Mesothelial cell of epicardium (in vitro differentiated cells): ENCODE data around the gene RSRC1. TPM values are rescaled to one million over a fixed set of nuclear protein-coding genes. Genes with fewer than 3 reads are reported as not detected.

Experiments
- DNase-seq, 2 experiments: peaks; one replicate each; pipeline ENCODE4 v3.0.0; 2021; ENCODE audit warnings: low spot score in 2 of 2; ENCODE audit not compliant: unreplicated experiment in 2 of 2
- H3K27ac Mint-ChIP-seq: 2 replicates; pipeline ENCODE4 v1.8.0; 2021; ENCODE audit warnings: mixed read lengths
- H3K27me3 Mint-ChIP-seq: 2 replicates; pipeline ENCODE4 v1.8.0; 2021; ENCODE audit warnings: low read depth, mixed read lengths
- H3K36me3 Mint-ChIP-seq: 2 replicates; pipeline ENCODE4 v1.8.0; 2021; ENCODE audit warnings: mixed read lengths
- H3K4me1 Mint-ChIP-seq: 2 replicates; pipeline ENCODE4 v1.8.0; 2021; ENCODE audit warnings: mixed read lengths
- H3K4me3 Mint-ChIP-seq: 2 replicates; pipeline ENCODE4 v1.8.0; 2021; ENCODE audit warnings: mild to moderate bottlenecking, moderate library complexity, mixed read lengths
- H3K9me3 Mint-ChIP-seq: 2 replicates; pipeline ENCODE4 v1.8.0; 2021; ENCODE audit warnings: mixed read lengths
- total RNA-seq: library from RNA; stranded (reverse); gene quantifications from 3 replicates; pipeline ENCODE4 v1.2.1, GENCODE V29; 2021
- TF ChIP-seq, protein P1 (sequence below): fragments of 200-600 bp; sonication (generic); IDR thresholded peaks from one replicate; pipeline ENCODE4 v1.5.0; 2021; ENCODE audit warnings: antibody characterized with exemption; ENCODE audit not compliant: unreplicated experiment

The RSRC1 gene
- total RNA-seq, 1 donor from 2014 or later = 34.9 TPM

DNA sequence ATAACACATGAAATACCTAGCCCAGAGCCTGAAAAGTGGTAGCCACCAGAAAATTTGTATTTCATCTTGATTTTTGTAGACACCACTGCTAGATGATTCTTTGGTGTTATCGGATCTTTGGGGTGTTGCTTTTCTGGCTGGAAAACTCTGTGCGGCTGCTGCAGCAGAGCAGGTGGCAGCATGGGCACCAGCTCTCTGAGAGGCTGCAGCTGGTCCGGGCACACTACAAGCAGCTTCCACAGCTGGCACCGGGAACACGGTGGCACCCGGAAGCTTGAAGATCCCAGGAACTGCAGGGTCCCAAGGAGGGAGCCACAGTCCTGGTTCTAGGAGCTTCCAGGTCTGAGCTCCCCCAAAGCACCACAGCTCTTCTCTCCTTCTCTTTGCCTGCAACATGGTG lies 249.4 kb downstream of the RSRC1 start:
- H3K9me3 Mint-ChIP-seq = no peaks in the 10 kb centered on the region
- TF ChIP-seq, protein P1, sequence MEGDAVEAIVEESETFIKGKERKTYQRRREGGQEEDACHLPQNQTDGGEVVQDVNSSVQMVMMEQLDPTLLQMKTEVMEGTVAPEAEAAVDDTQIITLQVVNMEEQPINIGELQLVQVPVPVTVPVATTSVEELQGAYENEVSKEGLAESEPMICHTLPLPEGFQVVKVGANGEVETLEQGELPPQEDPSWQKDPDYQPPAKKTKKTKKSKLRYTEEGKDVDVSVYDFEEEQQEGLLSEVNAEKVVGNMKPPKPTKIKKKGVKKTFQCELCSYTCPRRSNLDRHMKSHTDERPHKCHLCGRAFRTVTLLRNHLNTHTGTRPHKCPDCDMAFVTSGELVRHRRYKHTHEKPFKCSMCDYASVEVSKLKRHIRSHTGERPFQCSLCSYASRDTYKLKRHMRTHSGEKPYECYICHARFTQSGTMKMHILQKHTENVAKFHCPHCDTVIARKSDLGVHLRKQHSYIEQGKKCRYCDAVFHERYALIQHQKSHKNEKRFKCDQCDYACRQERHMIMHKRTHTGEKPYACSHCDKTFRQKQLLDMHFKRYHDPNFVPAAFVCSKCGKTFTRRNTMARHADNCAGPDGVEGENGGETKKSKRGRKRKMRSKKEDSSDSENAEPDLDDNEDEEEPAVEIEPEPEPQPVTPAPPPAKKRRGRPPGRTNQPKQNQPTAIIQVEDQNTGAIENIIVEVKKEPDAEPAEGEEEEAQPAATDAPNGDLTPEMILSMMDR = no peak
- H3K27ac Mint-ChIP-seq = no peak overlapping the region
- H3K27me3 Mint-ChIP-seq = no peaks in the 10 kb centered on the region
- H3K4me3 Mint-ChIP-seq = no peak overlapping the region
- H3K4me1 Mint-ChIP-seq = no peaks in the 10 kb centered on the region
- DNase-seq = no peak
- H3K36me3 Mint-ChIP-seq = no peaks in the 10 kb centered on the region

DNA sequence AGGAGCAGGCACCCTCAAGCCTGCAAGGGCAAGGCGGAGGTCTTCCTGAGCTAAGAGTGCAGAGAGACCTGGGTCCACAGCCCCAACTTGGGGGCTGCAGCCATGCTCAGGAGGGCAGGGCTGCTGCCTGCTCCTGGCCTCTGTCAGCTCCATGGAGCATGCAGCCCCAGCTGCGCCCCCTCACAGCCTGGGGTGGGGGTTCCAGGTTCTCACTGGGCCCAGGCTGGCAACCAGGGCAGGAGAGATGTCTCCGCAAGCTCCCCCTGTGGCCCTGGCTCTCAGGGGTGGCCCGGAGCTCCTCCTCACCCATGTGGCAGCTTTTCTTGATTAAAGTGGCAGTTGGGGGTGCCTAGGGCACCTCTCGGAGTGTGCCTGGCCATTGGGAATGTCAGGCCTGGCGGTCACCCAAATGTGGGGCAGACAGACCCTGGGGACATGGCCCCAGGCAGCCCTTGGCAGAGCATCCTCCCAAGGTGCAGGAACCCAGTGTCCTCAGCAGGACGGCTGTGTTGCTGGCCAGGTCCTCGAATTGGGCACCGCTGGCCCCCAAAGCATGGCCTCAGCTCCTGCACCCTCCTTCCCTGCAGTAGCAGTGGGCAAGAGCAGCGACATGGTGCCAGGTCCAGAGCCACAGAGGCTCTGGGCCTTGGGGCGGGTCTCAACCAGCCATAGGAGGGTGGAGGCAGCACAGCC lies 251.0 kb downstream of the RSRC1 start:
- Mint-ChIP-seq H3K27ac (no peak overlapping the region), H3K36me3 (peaks cover 4% of the 10 kb centered on the region), H3K9me3 (peaks cover 4% of the 10 kb centered on the region), H3K4me1 (no peaks in the 10 kb centered on the region), H3K27me3 (no peaks in the 10 kb centered on the region), H3K4me3 (no peak overlapping the region)
- DNase-seq = no peak
- TF ChIP-seq, protein P1 = no peak

- no peak overlapping the region for H3K4me3 Mint-ChIP-seq
- no peak overlapping the region for H3K27ac Mint-ChIP-seq
- DNase-seq = no peak
- H3K9me3 Mint-ChIP-seq = peaks cover 14% of the 10 kb centered on the region
- TF ChIP-seq, protein P1 = no peak
- H3K4me1 Mint-ChIP-seq = no peaks in the 10 kb centered on the region
- peaks cover 6% of the 10 kb centered on the region for H3K36me3 Mint-ChIP-seq
- H3K27me3 Mint-ChIP-seq = no peaks in the 10 kb centered on the region
Observed at GRCh38 chr3:158368271-158368670, 258.4 kb downstream of the RSRC1 start.

GRCh38 chr3:158369279-158369678 lies 259.4 kb downstream of the RSRC1 start:
- no peak overlapping the region for H3K4me3 Mint-ChIP-seq
- peaks cover 14% of the 10 kb centered on the region for H3K9me3 Mint-ChIP-seq
- H3K27ac Mint-ChIP-seq = no peak overlapping the region
- peaks cover 6% of the 10 kb centered on the region for H3K36me3 Mint-ChIP-seq
- no peaks in the 10 kb centered on the region for H3K27me3 Mint-ChIP-seq
- TF ChIP-seq, protein P1 = no peak
- no peak for DNase-seq
- H3K4me1 Mint-ChIP-seq = no peaks in the 10 kb centered on the region

DNA sequence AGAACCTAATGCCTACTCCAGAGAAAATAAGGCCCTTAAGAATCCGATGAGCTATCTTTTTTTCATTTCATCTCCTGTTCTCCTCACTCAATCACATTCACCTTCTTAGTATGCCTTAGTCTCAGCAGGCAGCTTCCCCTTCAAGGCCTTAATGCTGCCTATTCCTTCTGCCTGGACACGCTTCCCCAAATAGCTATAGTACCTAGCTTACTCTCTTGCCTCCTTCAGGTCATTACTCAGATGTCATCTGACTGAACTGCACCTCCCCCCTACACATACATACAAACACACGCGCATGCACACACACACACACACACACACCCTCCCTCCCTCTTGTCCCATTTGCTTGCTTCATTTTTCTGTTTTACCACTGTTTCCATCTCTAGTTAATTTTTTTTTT lies 269.6 kb downstream of the RSRC1 start:
- H3K4me3 Mint-ChIP-seq = no peak overlapping the region
- no peaks in the 10 kb centered on the region for H3K9me3 Mint-ChIP-seq
- no peak overlapping the region for H3K27ac Mint-ChIP-seq
- no peaks in the 10 kb centered on the region for H3K4me1 Mint-ChIP-seq
- no peaks in the 10 kb centered on the region for H3K27me3 Mint-ChIP-seq
- H3K36me3 Mint-ChIP-seq = no peaks in the 10 kb centered on the region
- DNase-seq = no peak
- TF ChIP-seq, protein P1 = no peak
